MM.1S (cell line): Measurements from ENCODE around the gene MAFB.

Experiments used
- EZH2phosphoT487 ChIP-seq: fragments of 300-600 bp; sonication (generic); IDR thresholded peaks from 2 replicates; pipeline ENCODE4 v1.6.1; 2018; ENCODE audit warnings: antibody characterized with exemption, low read length
- TF ChIP-seq, protein P1 (sequence below): fragments of 300-600 bp; sonication (generic); IDR thresholded peaks from 2 replicates; pipeline ENCODE4 v1.5.1; 2016; ENCODE audit warnings: antibody characterized with exemption, low read length, mixed read lengths

DNA sequence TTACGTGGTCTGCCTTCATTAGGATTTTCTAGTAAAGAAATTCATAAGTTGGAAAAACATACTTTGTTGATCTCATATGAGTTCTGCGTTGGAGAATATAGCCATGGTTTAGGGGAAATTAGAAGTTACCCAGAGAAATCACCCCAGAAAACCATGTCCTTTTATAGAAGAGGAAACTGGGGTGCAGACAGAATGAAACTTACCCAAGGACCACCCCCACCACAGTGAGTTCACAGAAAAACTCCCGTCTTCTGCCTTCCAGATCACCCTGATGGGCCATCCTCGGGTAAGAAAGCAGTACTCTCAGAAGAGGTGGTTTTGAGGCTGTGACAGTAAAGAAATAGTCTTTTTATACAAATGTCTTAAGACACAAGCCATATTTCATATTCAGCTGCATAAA, 25.1 kb upstream of the MAFB start:
- TF ChIP-seq, protein P1, sequence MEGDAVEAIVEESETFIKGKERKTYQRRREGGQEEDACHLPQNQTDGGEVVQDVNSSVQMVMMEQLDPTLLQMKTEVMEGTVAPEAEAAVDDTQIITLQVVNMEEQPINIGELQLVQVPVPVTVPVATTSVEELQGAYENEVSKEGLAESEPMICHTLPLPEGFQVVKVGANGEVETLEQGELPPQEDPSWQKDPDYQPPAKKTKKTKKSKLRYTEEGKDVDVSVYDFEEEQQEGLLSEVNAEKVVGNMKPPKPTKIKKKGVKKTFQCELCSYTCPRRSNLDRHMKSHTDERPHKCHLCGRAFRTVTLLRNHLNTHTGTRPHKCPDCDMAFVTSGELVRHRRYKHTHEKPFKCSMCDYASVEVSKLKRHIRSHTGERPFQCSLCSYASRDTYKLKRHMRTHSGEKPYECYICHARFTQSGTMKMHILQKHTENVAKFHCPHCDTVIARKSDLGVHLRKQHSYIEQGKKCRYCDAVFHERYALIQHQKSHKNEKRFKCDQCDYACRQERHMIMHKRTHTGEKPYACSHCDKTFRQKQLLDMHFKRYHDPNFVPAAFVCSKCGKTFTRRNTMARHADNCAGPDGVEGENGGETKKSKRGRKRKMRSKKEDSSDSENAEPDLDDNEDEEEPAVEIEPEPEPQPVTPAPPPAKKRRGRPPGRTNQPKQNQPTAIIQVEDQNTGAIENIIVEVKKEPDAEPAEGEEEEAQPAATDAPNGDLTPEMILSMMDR = no peak
- no peak for TF ChIP-seq EZH2phosphoT487
